ENCODE results near the gene L3MBTL4. TPM values are rescaled to one million over a fixed set of nuclear protein-coding genes. Genes with fewer than 3 reads are reported as not detected.

The L3MBTL4 gene
- total RNA-seq, 1 donor from 2014 or later: 34.2 TPM

DNA sequence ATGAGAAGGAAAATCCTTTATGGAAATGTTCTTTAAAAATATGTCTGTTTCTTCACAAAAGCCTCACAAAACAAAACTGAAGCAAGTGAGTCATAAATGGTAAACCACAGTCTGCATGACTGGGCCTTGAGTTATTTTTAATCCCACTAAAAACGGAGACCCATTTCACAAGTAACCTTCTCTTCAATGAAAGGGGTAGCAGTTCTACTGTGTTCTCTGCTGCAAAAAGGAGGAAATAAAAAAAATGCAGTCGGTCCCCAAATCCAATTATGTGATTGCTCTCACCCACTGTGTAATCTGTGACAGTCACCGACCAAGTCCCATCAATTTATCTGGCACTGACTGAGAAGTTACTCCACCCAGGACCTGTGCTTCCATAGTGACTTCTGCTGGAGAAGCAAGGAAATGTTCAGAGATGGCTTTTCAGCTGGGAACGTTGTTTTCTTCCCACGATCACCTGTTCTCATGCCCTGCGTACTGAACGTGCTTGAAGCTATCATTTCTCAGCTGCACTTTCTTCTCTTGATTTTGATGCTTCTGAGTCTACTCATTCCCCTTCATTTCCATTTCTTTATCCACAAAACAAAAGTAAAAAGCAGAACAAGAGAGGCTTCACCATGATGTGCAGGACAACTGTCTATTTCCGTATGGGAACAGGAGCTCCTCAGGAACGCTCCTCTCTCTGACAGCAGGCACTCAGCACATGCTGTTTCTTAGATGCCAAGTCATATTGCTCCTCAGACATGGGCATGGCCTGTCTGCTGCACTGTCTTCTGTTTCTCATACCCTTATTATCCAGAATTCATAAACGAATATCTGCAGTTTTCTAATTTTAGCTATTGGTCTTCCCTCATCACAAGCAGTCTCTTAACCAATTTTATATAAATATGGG lies 439.4 kb downstream of the L3MBTL4 start:
- no peak for FAIRE-seq
- DNase-seq (ENCODE audit: low spot score in 2 of 2): no peak

DNA sequence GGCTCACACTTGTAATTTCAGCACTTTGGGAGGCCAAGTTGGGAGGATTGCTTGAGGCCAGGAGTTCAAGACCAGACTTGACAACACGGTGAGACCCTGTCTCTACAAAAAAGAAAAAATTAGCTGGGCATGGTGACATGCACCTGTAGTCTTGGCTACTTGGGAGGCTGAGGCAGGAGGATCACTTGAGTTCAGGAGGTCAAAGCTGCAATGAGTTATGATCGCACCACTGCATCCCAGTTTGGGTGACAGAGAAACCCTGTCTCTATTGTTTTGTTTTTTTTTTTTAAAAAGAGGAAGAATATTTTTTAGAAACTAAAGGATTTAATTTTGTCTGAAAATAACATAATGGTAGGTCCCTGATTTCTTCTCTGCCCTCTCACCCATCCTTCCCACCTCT lies 440.0 kb downstream of the L3MBTL4 start:
- no peak for DNase-seq (ENCODE audit: low spot score in 2 of 2)
- FAIRE-seq: no peak

DNA sequence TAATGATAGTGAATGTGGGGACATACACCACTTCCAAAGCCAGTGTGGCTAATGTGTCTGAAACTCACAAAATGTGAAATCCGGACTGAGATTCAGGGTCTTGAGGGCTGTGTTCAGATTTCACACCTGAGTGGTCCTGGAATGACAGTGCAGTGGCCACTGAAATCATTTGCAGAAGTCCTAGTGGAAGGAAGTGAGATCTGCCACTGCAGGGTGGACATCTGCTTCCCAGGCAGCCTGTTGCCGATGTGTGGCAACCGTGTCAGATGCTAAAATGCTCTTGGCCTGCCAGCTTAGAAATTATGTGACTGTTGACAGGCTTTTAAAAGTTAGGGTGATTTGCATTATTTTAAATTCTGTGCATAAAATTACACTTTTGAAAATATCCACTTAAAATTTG lies 441.6 kb downstream of the L3MBTL4 start:
- no peak for FAIRE-seq
- no peak for DNase-seq (ENCODE audit: low spot score in 2 of 2)

DNA sequence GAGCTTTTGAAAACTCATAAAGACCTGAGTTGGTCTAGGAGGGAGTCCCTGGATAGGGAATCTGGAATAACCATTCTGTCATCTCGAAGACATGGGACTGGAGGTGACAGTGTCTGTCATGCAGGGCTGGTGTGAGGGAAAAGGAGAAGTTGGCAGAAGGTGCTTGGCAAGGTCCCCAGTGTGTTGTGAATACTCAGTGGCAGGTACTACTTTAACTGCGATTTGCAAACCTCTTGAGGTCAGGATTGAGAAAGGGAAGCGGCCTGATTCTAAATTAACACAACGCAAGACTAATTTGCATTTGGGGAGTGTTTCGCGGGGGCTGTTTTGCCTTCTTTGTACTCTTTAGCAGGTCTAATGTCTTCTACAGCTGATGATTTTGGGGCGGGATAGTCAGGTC lies 442.4 kb downstream of the L3MBTL4 start:
- FAIRE-seq (no peak), DNase-seq (ENCODE audit: low spot score in 2 of 2) (no peak)

DNA sequence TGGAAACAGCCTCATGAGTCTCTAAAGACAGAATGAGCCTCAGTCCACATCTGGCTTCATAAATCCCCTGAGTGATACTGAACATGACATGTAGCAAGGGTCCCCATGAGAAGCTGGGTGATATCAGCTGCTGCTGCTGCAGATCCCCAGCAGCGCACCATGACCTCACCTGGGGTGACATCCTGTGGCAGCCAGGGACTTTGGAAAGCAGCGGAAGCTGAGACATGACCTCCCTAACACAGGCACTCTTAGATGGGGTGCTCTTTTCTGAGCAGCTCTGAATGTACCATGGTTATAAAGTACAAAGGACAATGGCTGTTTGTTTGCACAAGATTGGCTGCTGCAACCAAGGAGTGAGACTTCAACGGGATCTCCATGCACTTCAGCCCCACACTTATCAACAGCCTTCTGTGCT lies 444.7 kb downstream of the L3MBTL4 start:
- FAIRE-seq (no peak), DNase-seq (ENCODE audit: low spot score in 2 of 2) (peak; percentile 37 to 41)

DNA sequence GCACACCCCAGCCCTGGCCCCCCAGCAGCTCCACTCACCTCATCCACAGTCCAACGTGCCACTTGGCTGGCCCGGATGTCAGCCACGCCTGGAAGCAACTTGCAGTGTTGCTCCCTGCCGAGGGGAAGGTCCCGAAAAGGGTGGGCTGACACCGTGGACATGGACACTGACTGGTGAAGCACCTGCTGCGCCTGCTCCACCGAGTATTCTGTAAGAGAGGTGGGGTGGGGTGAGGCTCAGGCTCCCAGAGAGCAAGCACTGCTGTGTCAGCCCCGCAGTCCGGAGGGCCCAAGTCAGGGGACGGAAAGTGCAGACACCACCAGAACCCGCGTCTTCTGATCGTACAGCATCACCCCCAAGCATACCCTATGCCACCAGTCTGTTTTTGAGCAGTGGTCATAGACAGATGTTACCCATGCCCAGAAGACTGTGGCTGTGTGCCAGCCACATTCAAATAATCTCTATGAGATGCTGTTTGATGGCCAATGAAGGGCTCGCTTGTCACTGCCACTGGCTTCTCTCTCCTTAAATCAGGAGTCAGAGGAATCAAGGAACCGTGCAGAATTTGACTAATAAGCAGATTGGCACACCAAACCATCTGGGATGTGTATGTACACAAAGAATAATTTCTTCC lies 445.2 kb downstream of the L3MBTL4 start:
- FAIRE-seq (no peak), DNase-seq (ENCODE audit: low spot score in 2 of 2) (no peak)

DNA sequence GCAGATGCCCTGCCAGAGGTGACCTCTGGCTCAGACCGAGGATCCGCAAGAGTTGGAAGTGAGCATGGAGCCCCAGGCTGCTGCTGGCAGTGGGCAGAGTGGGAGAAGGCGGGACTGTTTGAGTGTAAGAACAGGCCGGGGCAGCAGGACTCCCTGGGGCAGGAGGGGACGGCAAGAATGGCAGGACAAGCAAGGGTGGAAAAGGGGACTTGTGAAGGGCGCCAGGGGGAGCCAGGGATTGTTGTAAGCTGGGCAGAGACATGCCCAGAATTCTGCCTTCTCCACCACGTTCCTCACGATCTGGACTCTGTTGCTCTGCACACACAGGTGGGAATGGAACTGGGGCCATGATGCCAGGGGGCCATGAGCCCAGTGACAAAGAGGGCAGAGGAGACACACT lies 447.0 kb downstream of the L3MBTL4 start:
- no peak for FAIRE-seq
- DNase-seq (ENCODE audit: low spot score in 2 of 2): no peak

DNA sequence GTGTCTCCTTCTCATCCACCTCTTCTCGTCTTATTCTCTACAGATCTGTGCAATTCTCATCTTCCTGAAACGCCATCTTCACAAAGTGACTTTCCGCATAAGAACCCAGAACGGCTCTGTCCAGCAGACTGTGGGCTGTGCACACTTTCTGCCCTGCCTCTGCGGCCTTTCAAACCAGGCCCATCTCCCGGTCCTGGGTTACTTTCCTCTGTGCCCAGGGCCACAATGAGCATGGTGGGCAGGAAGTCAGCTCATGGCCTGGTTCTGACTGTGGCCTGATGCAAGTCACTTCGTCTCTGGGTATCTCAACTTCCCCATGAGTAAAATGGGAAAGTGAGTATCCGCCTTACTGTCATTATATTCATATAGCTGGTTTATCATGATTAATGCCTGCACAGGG lies 447.7 kb downstream of the L3MBTL4 start:
- FAIRE-seq (no peak), DNase-seq (ENCODE audit: low spot score in 2 of 2) (no peak)

DNA sequence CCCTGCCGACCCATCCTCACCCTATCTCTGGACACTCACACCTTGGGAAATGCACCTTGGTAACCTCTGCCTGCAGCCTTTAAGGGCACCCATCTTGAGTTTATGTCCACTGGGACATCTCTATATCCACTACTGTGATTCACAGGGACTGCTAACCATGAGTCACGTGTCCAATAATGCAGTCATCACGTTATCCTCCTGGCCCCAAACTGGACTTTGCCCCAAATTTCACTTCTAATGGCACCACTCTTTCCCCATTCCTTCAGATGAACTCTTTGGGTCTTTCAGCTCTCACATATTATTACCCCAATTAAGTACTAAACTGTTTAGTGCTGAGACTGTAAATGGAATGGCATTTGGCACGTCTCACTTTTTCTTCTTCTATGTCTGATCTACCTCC lies 448.2 kb downstream of the L3MBTL4 start:
- DNase-seq (ENCODE audit: low spot score in 2 of 2) (no peak), FAIRE-seq (no peak)

DNA sequence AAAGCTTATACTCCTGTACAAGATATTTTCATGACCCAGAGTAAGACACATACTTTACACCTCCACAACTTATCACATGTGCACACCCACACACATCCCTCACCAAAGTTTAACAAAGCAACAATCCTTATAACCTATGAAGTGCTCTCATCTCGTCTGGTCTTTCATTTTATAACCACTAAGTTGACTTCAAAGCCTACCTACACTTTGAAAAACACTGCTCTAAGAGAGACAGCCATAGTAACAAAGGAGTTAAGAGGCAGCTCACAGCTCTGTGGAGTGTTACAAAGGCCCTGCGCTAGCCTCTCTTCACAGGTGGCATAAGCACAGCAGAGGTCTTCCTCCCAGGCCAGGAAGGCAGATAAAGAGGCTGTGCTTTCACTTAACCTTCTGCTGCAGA lies 449.7 kb downstream of the L3MBTL4 start:
- FAIRE-seq (no peak), DNase-seq (ENCODE audit: low spot score in 2 of 2) (no peak)

DNA sequence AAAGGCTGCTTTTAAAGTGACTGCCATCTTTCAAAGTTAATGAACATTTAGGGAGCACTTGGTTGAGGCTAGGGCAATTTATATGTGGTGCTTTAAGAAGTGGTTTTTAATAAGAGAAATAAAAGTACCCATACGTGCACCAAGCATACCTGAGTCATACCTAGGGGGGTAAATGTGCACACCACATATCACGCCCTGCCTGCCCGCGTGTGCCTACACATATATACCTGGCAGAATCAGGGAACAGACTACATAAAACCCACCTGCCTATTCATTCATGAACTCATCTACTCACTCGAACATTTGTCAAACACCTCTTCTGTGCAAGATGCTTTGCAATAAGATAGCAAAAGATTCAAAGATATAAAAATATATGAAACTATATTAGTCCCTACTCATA lies 450.1 kb downstream of the L3MBTL4 start:
- DNase-seq (ENCODE audit: low spot score in 2 of 2): no peak
- no peak for FAIRE-seq

DNA sequence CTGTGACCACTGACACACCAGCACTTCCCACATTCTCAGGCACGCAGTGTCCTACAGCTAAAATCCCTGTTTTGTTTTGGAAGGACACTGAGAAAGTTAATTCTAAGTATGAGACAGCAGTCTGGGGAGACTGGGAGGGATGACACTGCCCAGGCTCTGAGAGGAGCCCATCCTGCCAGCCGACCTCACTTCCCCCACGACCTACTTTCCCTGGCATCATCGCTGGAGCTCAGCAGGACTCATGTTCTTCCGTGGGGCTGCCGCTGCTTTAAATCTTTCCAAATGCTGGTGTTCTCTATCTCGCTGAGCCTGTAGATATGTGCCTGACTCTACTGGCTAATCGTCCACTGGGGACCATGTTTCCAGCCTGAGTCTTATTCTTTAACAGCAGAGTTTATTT lies 450.6 kb downstream of the L3MBTL4 start:
- no peak for FAIRE-seq
- DNase-seq (ENCODE audit: low spot score in 2 of 2): no peak

DNA sequence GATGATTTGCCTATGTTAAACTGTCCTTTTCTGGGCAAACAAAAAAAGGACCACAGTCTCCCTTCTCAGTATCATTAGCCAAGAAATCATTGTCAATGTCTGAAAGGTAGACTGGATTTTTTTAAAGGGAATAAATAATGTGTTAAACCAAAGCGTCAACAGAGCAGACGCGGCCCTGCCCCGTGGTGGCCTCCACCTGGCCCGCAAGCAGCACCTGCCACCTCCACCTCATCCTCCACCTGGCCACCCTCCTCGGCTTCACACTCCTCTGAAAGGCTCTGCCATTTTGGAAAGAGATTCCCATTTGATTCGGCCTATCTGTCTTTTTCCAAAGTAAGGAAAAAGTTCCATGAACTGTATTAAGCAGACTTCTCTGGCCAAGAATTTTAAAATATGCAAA lies 451.4 kb downstream of the L3MBTL4 start:
- FAIRE-seq (no peak), DNase-seq (ENCODE audit: low spot score in 2 of 2) (no peak)

DNA sequence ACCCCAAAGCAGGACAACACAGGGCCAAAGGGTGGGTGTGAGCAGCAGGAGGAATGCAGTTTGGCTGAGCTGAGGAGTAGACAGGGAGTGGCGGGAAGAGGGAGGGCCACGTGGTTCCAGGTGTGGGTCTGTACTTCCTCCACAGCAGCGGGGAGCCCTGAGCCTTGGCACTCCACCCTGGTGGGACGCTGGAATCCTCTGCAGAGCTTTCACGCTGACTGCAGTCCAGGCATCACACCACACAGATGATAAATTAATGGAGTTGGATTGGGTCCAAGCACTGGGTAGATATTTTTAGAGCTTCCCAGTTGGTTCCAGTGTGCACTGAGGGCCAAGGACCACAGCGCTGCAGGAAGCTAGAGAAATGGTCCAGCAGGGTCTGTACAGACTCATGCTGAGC lies 452.3 kb downstream of the L3MBTL4 start:
- DNase-seq (ENCODE audit: low spot score in 2 of 2): no peak
- FAIRE-seq: no peak

DNA sequence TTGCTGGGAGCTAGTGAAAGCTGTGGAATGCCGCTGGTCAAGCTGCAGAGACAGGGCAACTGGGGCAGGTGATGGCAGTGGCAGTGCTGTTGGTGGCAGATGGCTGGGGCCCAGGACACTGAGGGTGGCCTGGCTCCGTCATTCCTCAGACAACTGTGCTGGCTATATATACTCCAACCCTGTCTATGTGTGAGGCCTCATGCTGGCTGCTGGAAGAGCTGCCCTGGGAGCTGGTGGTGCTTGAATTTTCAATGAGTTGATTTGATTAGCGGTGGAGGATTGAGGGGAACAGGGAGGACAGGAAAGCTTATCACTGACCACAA lies 452.9 kb downstream of the L3MBTL4 start:
- FAIRE-seq: no peak
- DNase-seq (ENCODE audit: low spot score in 2 of 2): no peak

DNA sequence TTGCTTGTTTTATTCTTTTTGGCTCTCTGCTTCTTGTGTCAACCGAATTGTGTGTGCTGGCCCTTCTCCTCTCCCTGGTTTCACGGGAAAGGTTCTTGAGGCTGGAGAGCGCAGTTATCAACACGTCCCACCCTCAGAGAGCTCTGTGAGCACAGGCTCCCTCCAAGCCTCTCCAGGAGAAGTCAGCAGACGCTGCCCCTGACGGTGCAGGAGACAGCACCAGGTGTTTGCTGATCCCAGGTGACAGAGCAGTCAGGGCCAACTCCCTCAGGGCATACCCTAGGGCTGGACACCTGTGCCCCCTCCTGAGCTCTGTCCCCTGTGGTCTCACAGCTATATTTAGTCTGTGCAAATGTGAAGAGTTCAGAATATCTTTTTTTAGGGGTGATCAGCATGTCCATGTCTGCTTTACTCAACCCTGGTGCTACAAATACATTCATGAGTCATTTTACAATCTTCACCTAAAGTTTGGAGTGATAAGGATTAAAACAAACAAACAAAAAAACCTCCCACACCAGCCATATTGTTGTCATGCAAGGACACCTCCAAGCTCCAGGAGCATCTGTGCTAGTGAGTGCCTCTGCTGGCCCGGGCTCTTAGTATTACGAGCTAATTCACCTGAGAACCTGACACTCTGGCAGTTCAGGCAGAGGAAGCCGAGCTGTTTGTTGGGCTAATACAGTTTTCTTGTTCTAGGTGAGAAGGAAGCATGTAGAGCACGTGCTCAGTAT lies 453.4 kb downstream of the L3MBTL4 start:
- DNase-seq (ENCODE audit: low spot score in 2 of 2) (no peak), FAIRE-seq (no peak)

DNA sequence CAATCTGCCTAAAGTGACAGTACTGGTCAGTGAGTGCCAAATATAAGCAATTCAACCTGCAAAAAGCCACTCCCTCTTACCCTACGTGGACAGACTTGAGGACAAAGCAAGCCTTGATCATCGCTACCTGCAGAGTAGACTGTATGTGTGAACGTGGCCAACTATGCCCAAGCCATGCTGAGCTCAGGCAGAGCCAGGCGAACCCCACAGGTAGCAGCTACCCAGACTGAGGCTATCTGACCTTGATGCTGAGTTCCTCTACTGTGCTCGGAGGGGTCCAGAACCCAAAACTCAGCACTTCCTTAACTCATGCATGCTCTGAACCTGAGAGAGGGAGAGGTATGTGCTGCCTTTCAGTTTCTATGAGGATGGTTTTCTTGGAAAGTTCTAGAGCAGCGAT lies 455.9 kb downstream of the L3MBTL4 start:
- FAIRE-seq: no peak

DNA sequence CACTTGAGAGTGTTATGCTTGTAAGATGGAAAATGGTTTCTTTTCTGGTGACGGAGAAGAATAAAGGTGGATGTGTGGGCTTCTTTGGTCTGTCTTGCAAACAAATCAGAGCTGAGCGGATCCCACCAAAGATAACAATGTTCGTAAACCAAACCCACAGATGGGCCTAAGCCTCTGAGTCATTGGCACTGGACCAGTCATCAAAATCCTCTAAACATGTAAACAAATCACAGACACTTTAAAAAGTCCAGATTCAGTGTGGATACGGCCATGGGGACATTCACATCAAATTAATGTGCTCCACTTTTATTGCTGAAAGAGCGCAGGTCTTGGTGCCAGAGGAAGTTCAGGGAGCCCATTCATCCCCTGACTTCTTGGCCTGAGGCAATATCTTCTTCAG lies 458.9 kb downstream of the L3MBTL4 start:
- DNase-seq (ENCODE audit: low spot score in 2 of 2) (no peak), FAIRE-seq (no peak)

More for the DNA sequence above, 455.9 kb downstream of the L3MBTL4 start:
- DNase-seq (ENCODE audit: low spot score in 2 of 2): no peak

DNA sequence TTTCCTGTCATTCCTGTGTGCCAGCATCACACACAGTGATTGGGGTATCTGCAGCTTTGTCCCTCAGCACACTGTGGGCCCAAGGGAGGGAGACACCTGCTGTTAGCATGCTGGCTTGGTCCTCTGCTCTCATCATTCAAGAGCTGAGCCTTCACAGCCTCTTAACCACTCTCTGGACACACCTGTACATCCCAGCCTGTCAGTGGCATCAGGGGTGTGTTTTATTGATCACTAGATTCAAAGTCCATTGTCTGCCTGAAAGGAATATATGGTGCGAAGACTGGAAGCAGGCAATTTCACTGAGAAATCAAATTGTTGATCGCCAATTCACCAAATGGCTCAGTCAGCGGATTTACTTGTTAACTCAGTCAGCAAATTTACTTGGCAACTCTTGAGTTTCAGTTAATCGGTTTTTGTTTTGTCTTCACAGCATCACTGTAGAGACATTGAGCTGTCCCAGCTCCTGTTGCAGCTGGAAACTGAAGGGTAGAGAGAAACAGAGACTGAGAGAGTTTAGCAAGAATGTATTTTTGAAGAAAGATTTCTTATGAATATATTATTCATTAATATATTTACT lies 463.1 kb downstream of the L3MBTL4 start:
- FAIRE-seq: no peak
- no peak for DNase-seq (ENCODE audit: low spot score in 2 of 2)

DNA sequence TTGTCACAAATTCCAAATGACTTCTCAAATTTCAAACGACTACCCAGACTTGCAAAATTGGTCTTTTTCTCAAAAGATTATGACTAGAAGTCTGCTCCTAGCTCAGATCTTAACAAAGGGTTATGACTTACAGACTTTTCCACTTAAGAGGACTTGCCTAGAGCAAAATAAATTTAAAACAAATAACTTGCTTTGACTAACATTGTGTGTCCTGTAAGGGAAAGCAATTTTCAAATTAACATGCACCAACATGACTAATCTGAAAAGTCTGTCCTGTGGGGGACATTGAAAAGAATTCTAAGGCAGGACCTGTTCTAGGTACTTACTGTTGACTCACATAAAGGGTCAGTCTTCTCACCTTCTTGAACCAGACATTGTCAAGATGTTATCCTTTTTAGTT lies 465.9 kb downstream of the L3MBTL4 start:
- DNase-seq (ENCODE audit: low spot score in 2 of 2) (no peak), FAIRE-seq (no peak)

DNA sequence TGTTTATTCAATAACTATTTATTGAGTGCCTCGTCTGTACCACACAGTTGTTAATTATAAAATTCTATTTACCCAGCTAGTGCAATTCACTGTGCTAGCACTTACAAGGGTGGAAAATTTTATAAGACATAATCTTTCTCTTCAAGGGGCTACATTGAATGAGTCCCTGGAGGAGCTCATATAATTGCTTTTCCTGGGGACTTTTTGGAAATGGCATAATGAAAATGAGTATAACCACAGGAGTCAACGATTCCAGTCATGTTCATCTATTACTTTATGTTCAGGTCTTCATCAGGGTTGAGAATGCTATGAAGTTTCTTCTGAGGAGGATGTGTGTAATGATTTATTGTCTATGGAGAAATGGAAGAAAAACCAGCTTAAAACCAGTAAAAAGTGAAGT lies 466.5 kb downstream of the L3MBTL4 start:
- no peak for DNase-seq (ENCODE audit: low spot score in 2 of 2)
- no peak for FAIRE-seq

All from frontal cortex (tissue), 4 donors.